T-helper 9 cell (primary cell): ENCODE measurements around the gene GPAM.
"Not testable (repeated sequence)": the region's sequence is repeated elsewhere in the genome, so short reads cannot be mapped to it uniquely, and the experiment has no call there.

ENCODE experiments used
- DNase-seq: peaks from one replicate; pipeline ENCODE4 v3.0.0-alpha.2; 2020
- total RNA-seq, 2 donors: gene quantifications; one replicate each; lab custom pipeline; 2026; lab: John Stamatoyannopoulos, UW

Gene GPAM, protein sequence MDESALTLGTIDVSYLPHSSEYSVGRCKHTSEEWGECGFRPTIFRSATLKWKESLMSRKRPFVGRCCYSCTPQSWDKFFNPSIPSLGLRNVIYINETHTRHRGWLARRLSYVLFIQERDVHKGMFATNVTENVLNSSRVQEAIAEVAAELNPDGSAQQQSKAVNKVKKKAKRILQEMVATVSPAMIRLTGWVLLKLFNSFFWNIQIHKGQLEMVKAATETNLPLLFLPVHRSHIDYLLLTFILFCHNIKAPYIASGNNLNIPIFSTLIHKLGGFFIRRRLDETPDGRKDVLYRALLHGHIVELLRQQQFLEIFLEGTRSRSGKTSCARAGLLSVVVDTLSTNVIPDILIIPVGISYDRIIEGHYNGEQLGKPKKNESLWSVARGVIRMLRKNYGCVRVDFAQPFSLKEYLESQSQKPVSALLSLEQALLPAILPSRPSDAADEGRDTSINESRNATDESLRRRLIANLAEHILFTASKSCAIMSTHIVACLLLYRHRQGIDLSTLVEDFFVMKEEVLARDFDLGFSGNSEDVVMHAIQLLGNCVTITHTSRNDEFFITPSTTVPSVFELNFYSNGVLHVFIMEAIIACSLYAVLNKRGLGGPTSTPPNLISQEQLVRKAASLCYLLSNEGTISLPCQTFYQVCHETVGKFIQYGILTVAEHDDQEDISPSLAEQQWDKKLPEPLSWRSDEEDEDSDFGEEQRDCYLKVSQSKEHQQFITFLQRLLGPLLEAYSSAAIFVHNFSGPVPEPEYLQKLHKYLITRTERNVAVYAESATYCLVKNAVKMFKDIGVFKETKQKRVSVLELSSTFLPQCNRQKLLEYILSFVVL
- 8.7 to 18.7 reads per million in 2 donors for total RNA-seq

DNA sequence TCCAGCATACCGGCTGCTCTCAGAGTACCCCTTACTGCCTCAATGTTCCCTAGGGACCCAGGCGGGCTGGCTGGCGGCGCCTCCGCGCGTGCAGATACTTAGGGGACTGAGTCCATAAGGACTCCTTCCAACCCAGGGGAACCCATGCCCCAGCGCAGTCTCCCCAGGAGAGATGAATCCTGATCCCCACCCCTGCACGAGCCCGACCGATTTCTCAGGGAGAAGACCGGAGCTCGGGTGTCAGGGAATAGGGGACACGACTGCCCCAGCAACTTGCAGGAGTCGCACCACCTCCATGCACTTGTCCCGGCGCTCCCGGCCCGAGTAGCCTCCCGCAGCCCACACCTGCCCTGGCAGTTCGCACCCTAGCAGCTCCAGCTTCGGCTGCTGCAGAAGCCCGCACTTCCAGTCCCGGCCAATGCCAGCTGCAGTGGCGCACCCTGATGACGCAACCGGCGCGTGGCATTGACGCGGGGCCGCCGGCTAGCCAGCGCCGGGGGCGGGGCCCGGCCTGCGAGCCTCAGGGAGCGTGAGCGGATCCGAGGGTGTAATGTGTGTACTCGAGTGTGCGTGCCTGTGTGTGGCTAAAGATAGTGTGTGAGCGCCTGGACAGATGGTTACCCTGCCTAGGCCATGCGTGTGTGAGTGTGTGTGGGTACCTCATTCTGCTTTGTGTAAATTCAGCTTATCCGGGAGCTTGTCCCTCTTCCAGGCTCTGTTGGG lies at the start of gene GPAM:
GPAM (minus strand) TSS at position 437 of the 723 bp plus-strand sequence. CDS start 1,981 bp downstream, outside the sequence.
- DNase-seq, result peak; percentile 100

- DNase-seq, result no peak
Measured at GRCh38 chr10:112232670-112233069, 49.1 kb upstream of the GPAM start.

DNA sequence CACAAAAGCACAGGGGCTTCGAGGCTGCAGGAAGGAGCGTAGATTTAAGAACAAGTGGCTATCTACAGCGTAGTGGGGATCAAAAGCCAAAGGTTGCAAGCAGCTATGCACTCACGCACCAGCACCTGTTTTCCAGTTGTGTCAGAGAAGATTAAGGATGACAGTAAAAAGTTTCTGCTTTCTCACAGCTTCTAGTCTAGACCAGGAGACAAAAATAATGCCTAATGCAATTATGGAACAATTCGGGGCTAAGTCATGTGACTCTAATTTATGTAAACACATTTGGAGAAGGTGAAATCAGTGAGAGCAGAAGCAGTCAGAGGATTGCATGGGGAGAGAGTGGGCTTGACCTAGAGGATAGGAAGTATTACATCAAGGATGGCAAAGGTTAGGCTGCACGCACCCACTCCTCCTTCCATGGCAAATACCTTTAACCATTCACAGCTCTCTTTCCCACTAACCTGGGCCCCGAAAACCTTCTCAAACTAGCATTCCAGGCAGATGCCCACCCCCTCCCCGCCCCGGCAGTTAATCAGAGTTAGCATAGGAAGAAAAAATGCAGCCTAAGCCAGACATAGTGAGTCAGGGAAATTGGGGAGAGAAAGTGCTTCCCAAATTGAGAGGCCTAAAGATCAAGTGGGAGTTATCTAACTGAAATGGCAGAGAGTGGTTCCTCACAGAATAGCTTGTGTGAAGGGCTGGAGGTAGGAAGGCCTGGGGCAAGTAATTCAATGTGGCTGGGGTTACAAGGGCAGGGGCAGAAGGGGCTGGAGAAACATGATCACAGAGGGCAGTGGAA lies 48.2 kb upstream of the GPAM start:
- no peak for DNase-seq

DNA sequence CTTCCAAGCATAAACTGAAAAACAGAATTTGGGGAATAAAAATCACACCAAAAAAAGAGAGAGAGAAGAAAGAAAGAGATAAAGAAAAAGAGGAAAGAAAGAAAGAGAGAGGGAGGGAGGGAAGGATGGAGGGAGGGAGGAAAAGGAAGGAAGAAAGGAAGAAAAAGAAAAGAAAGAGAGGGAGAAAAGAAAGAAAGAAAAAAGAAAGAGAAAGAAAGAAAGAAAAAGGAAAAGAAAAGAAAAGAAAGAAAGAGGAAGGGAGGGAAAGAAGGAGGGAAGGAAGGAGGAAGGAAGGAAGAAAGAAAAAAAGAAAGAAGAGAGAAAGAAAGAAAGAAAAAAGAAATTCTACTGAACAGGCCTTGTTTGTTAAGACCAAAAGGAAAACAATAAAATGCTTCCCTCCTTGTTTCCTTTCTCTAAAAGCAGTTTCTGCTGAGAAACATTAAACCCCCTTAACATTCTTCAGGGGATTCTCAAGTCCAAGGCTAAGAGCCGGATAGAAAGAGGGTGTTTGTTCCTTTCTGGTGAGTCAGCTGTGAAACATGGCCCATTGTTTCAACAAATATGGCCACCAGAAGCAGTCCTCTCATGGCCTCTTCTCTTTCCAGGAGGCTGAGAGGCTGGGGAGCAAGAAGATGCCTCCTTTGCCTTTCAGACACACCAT lies 46.9 kb upstream of the GPAM start:
- no peak for DNase-seq

DNA sequence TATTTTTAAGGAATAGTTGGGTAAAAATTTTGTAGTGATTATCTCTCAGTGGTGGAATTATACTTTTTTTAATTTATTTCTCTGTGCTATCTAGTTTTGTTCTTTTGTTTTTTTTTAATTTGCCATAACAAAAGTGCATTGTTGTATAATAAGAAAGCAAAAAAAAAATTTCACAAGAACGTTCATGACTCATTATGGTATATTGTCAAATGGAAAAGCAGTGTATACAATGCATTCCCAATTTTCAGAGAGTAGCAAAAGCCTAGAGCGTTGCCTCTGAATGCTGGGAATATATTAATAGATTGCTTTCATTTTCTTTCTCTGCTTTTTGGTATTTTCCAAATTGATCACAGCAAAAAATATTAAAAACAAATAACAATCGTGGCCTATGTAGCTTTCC lies 46.3 kb upstream of the GPAM start:
- no peak for DNase-seq

- DNase-seq, result no peak
Measured at GRCh38 chr10:112229096-112229495, 45.5 kb upstream of the GPAM start.

DNA sequence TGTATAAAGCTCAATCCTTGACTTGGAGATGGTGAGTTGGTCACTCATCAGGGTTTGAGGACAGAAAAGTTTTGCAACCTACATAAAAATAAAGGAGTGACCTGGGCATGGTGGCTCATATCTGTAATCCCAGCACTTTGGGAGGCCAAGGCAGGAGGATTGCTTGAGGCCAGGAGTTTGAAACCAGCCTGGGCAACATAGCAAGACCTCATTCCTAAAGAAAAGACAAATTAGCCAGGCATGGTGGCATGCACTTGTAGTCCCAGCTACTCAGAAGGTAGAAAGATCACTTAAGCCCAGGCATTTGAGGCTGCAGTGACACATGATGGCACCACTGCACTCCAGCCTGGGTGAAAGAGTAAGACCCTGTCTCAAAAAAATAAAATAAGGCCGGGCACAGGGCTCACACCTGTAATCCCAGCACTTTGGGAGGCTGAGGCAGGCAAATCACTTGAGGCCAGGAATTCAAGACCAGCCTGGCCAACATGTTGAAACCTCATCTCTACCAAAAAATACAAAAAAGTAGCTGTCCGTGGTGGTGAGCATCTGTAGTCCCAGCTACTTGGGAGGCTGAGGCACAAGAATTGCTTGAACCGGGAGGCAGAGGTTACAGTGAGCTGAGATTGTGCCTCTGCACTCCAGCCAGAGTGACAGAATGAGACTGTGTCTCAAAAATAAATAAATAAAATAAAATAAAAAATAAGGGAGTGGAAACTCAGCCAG lies 45.0 kb upstream of the GPAM start:
- DNase-seq, result not testable (repeated sequence)

- no peak for DNase-seq
Measured at GRCh38 chr10:112227331-112227987, 43.9 kb upstream of the GPAM start.

DNA sequence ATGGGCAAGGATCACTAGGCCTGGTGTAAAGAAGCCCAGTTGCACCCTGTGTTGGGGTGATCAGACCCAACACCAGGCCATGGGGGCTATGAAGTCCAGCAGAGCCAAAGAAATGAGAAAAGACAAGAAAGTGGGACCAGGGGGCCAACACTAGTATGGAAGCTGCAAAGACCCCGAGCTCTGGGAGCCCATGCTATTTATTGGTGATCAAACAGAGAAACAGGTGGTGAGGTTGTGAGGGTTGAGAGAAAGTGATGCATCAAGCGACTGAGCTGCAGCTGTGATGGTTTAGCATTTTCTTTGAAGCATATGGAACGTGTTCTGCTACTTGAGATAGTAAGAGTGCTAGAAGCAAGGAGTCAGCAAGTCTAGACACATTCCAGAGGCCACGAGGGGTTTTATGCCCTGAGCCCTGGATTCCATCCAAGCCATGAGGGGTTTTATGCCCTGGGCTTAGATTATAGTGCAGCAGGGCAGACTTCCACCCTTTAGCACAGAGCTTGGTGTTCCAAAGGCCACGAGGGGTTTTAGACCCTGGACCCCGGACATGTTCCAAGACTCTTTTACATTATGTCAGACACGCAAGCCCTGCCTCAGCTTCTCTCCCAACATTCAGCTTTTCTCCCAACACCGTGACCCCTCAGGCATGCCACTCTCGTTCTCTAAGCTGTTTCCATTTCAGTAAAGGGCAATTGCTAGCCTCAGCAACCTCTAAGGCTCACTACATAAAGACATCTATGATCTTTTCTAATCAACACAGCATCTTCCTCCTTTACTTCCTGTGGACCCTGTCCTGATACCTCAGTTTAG lies 43.1 kb upstream of the GPAM start:
- DNase-seq, result no peak

GRCh38 chr10:112225771-112226438 lies 42.3 kb upstream of the GPAM start:
- no peak for DNase-seq

DNA sequence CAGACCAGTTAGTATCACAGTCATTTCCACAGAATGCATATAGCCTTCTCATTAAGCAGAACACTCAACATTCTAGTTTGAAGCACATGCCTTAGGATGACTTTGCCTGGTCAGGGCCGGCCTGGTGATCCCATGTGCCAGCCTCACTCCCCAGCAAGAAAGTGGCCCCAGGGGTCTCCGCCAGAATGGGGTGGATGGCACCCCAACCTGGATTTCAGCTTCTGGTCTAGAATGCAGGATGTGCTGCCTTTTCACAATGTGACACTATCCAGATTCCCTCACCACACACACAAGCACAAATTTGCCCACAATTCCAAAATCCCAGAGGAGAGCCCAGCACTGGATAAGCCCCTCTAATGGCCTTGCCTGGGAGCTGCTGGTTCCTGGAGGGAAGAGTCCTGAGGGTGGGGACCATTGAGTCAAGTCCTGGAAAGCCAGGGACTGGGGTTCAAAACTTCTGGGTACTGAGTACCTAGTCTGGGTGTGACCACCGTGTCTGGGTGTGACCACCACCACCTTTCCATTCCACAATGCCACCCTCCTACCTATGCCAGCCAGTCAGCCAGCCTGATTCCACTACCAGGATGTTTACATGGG lies 41.5 kb upstream of the GPAM start:
- DNase-seq, result no peak

DNA sequence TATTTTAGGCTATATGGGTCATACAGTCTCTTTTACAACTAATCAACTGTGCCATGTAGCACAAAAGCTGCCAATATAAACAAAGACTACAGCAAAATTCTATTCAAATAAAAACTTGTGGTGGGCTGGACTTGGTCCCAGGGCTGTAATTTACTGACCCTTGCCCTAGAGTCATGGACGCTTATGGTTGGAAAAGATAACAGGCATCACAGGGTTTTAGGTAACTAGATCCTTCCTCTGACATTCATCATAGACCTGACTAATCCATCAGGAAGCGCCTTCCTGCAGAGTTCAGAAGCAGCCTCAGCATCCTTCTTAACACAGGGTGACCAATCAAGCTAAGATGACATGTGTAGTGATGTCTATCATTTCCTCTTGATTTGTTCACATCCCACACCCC lies 40.2 kb upstream of the GPAM start:
- no peak for DNase-seq

GRCh38 chr10:112222799-112223198 lies 39.2 kb upstream of the GPAM start:
- DNase-seq, result no peak

DNA sequence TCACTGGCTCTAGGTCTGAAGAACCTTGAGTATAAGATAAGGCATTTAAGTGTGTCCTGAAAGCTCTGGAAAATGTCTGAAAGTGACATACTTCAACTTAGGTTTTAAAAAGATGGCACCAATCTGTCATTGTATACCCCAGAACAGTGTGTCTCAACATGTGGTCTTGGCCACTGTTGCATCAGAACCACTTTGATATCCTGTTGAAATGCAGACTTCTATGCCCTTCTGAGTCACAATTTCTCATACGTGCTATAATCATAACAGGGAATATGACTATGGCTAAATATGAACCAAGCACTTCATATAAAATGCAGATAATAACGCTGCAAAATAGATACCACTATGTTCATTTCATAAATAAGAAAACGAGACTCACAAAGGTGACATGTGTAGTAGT lies 38.0 kb upstream of the GPAM start:
- DNase-seq, result no peak

- no peak for DNase-seq
Measured at GRCh38 chr10:112218960-112219359, 35.4 kb upstream of the GPAM start.

DNA sequence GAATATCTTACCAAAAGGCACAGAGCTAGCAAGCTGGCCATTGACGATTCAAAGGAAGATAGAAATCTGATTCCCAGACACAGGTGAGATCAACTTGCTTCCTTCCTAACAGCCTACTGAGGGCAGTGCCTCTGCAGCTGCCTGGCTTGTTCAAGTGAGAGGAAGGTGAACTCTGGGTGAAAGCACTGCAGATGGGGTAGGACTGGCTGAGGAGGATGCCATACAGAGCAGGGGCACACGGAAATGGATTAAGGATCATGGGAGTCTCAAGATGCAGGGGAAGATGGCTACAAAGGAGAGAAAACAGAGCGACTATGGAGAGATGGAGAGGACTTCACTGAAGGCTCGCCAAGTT lies 34.4 kb upstream of the GPAM start:
- no peak for DNase-seq

DNA sequence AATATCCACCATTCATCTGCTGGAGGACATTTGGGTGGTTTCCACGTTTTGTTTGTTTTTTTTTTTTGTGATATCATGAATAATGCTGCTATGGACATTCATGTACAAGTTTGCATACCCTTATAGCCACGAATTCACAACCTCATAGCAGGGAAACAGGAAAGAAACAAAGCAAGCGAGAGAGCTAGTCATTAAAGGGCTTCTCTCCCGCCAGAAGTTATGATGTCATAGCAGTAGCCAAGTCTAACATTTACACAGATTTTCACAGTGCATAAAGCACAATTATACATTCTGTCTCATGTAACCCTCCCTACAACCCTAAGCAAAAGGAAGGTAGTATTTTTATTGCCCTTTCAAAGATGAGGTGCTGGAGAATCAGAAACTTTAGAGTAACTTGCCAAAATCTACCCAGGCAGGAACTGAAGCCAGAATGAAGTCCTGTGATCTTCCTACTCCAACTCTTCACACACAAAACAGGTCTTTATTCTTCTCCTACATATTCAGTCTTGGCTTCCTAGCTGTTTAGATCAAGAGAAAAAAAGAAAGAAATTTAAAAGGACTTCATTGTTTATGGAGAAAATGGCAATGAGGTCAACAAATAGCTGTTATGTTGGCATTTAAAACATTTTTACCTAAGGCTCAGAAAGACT lies 33.9 kb upstream of the GPAM start:
- DNase-seq, result no peak

GRCh38 chr10:112216966-112217365 lies 33.4 kb upstream of the GPAM start:
- no peak for DNase-seq
